GM23338 (cell line): ENCODE measurements around the gene ARAP1. TPM values are rescaled to one million over a fixed set of nuclear protein-coding genes. Genes with fewer than 3 reads are reported as not detected.

Experiments used
- ATAC-seq: fragments of 200-7000 bp; cut with Tn5 transposase; 3 replicates; pipeline ENCODE4 v1.9.1; 2020
- DNase-seq: peaks from one replicate; pipeline ENCODE4 v3.0.0-alpha.2; 2015; ENCODE audit warnings: low spot score
- H2AFZ ChIP-seq: fragments of 200-600 bp; sonication (generic); 2 replicates; pipeline ENCODE4 v1.8.0; 2016; ENCODE audit warnings: antibody characterized with exemption, mild to moderate bottlenecking, moderate library complexity
- H3F3A ChIP-seq: fragments of 200-600 bp; sonication (generic); replicated peaks from 2 replicates; pipeline ENCODE4 v1.8.0; 2017; ENCODE audit warnings: antibody characterized with exemption, mixed run types, low read depth
- H3K27ac ChIP-seq: fragments of 200-600 bp; sonication (generic); 2 replicates; pipeline ENCODE4 v1.6.1; 2016; ENCODE audit warnings: low read depth
- H3K27me3 ChIP-seq: fragments of 200-600 bp; sonication (generic); 2 replicates; pipeline ENCODE4 v1.8.0; 2016; ENCODE audit warnings: mild to moderate bottlenecking, mixed run types, moderate library complexity; ENCODE audit not compliant: insufficient read depth
- H3K36me3 ChIP-seq: fragments of 200-600 bp; sonication (generic); 2 replicates; pipeline ENCODE4 v1.8.0; 2016; ENCODE audit warnings: mild to moderate bottlenecking; ENCODE audit not compliant: insufficient read depth
- H3K4me1 ChIP-seq: fragments of 200-600 bp; sonication (generic); 2 replicates; pipeline ENCODE4 v1.8.0; 2016; ENCODE audit warnings: mild to moderate bottlenecking, moderate library complexity; ENCODE audit not compliant: insufficient read depth
- H3K4me2 ChIP-seq: fragments of 200-600 bp; sonication (generic); 2 replicates; pipeline ENCODE4 v1.7.1; 2017; ENCODE audit warnings: mixed run types
- H3K4me3 ChIP-seq: fragments of 200-600 bp; sonication (generic); 2 replicates; pipeline ENCODE4 v1.6.1; 2016; ENCODE audit warnings: mixed run types
- H3K79me2 ChIP-seq: fragments of 200-600 bp; sonication (generic); replicated peaks from 2 replicates; pipeline ENCODE4 v1.8.0; 2017; ENCODE audit warnings: mild to moderate bottlenecking; ENCODE audit not compliant: insufficient read depth
- H3K9me2 ChIP-seq: fragments of 200-600 bp; sonication (generic); 2 replicates; pipeline ENCODE4 v1.8.0; 2017; ENCODE audit not compliant: insufficient read depth
- H4K20me1 ChIP-seq: fragments of 200-600 bp; sonication (generic); replicated peaks from 2 replicates; pipeline ENCODE4 v1.8.0; 2017; ENCODE audit warnings: mild to moderate bottlenecking; ENCODE audit not compliant: insufficient read depth
- H3K27ac Mint-ChIP-seq: 2 replicates; pipeline ENCODE4 v1.8.0; 2020; ENCODE audit warnings: inconsistent platforms, mild to moderate bottlenecking, moderate library complexity, mixed read lengths
- H3K27me3 Mint-ChIP-seq: 3 replicates; pipeline ENCODE4 v1.8.0; 2022; ENCODE audit warnings: low read depth, mild to moderate bottlenecking, moderate library complexity, mixed read lengths, inconsistent platforms; ENCODE audit not compliant: insufficient read depth, poor library complexity
- H3K36me3 Mint-ChIP-seq: 3 replicates; pipeline ENCODE4 v1.8.0; 2021; ENCODE audit warnings: low read depth, mild to moderate bottlenecking, inconsistent platforms, moderate library complexity, mixed read lengths
- H3K4me1 Mint-ChIP-seq: 3 replicates; pipeline ENCODE4 v1.8.0; 2020; ENCODE audit warnings: mild to moderate bottlenecking, inconsistent platforms, mixed read lengths
- H3K4me3 Mint-ChIP-seq: 3 replicates; pipeline ENCODE4 v1.8.0; 2021; ENCODE audit warnings: moderate library complexity, mild to moderate bottlenecking, inconsistent platforms, mixed read lengths
- H3K9me3 Mint-ChIP-seq: 3 replicates; pipeline ENCODE4 v1.8.0; 2020; ENCODE audit warnings: moderate library complexity, mild to moderate bottlenecking, inconsistent platforms, mixed read lengths
- CREB1 ChIP-seq: fragments of 250-450 bp; sonication (Bioruptor Pico); IDR thresholded peaks from 2 replicates; pipeline ENCODE4 v1.5.0; 2020; ENCODE audit warnings: low read depth, mild to moderate bottlenecking, moderate library complexity
- EZH2phosphoT487 ChIP-seq: fragments of 200-600 bp; sonication (generic); IDR thresholded peaks from one replicate; pipeline ENCODE4 v1.8.1; 2018; ENCODE audit warnings: antibody characterized with exemption; ENCODE audit not compliant: unreplicated experiment
- NANOG ChIP-seq: IDR thresholded peaks from 2 replicates; pipeline ENCODE4 v1.6.1; 2016; ENCODE audit warnings: antibody characterized with exemption, borderline replicate concordance
- POLR2AphosphoS5 ChIP-seq: IDR thresholded peaks from 2 replicates; pipeline ENCODE4 v1.6.1; 2016; ENCODE audit warnings: antibody characterized with exemption, low read depth
- ZNF331 ChIP-seq: fragments of 250-450 bp; sonication (Bioruptor Pico); IDR thresholded peaks from 2 replicates; pipeline ENCODE4 v1.5.0; 2020; ENCODE audit warnings: low read depth, mild to moderate bottlenecking, moderate library complexity
- polyA plus RNA-seq: library from polyadenylated mRNA; unstranded; fragments of >200 nt; fragmentation: Nextera tagmentation; extraction: Ambion mirVana; gene quantifications from 2 replicates; pipeline ENCODE4 v1.2.1, GENCODE V29; 2016
- total RNA-seq: library from RNA; depleted of rRNA; stranded (reverse); fragments of >200 nt; shearing (Covaris generic); gene quantifications from 2 replicates; pipeline ENCODE4 v1.2.3, GENCODE V29; 2014
- TF ChIP-seq, protein P1 (sequence below): fragments of 250-450 bp; sonication (Bioruptor Pico); IDR thresholded peaks from 2 replicates; pipeline ENCODE4 v1.5.0; 2020; ENCODE audit warnings: mild to moderate bottlenecking, moderate library complexity
- TF ChIP-seq, protein P2 (sequence below): IDR thresholded peaks from one replicate; pipeline ENCODE4 v1.6.1; 2018; ENCODE audit warnings: antibody characterized with exemption; ENCODE audit not compliant: unreplicated experiment

Gene ARAP1
- total and polyA plus RNA-seq, 2 experiments from 2014 or later: 24.5 to 116 TPM

DNA sequence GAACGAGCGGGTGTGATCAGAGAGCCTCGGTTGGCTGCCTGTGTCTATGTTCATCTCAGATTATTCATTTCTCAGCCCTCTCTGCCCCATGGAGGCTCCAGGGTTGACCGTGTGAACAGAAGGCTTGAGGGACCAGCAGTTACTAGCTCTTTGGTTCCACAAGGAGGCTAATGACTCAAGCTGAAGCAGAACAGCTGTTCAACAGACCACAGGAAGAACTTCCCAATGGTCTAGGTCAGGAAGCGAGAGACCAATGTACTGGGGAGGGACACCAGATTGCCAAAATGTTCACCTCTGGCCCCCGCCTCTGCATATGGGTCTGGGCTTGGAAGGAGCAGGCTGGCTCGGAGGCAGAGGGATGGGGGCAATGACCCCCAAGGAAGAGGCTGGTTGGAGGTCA is 63.3 kb downstream of the ARAP1 start:
- no peak overlapping the region for H3K27ac Mint-ChIP-seq
- no peaks in the 10 kb centered on the region for H3K4me1 Mint-ChIP-seq
- peaks cover 10% of the 10 kb centered on the region for H3K27me3 Mint-ChIP-seq
- Histone ChIP-seq H3K27ac (no peak overlapping the region), H3F3A (no peaks in the 10 kb centered on the region), H3K27me3 (no peaks in the 10 kb centered on the region), H3K4me3 (no peak overlapping the region), H3K9me2 (no peaks in the 10 kb centered on the region), H2AFZ (no peak overlapping the region), H3K4me1 (no peaks in the 10 kb centered on the region), H3K36me3 (no peaks in the 10 kb centered on the region; the same call in 1 of the 2 replicates), H4K20me1 (no peaks in the 10 kb centered on the region), H3K79me2 (no peaks in the 10 kb centered on the region), H3K4me2 (no peak overlapping the region)
- ATAC-seq (no peak), DNase-seq (no peak)
- H3K4me3 Mint-ChIP-seq: no peak overlapping the region
- no peak for TF ChIP-seq CREB1 (CRISPR knock-in tag)
- TF ChIP-seq EZH2phosphoT487: no peak
- TF ChIP-seq, protein P1, sequence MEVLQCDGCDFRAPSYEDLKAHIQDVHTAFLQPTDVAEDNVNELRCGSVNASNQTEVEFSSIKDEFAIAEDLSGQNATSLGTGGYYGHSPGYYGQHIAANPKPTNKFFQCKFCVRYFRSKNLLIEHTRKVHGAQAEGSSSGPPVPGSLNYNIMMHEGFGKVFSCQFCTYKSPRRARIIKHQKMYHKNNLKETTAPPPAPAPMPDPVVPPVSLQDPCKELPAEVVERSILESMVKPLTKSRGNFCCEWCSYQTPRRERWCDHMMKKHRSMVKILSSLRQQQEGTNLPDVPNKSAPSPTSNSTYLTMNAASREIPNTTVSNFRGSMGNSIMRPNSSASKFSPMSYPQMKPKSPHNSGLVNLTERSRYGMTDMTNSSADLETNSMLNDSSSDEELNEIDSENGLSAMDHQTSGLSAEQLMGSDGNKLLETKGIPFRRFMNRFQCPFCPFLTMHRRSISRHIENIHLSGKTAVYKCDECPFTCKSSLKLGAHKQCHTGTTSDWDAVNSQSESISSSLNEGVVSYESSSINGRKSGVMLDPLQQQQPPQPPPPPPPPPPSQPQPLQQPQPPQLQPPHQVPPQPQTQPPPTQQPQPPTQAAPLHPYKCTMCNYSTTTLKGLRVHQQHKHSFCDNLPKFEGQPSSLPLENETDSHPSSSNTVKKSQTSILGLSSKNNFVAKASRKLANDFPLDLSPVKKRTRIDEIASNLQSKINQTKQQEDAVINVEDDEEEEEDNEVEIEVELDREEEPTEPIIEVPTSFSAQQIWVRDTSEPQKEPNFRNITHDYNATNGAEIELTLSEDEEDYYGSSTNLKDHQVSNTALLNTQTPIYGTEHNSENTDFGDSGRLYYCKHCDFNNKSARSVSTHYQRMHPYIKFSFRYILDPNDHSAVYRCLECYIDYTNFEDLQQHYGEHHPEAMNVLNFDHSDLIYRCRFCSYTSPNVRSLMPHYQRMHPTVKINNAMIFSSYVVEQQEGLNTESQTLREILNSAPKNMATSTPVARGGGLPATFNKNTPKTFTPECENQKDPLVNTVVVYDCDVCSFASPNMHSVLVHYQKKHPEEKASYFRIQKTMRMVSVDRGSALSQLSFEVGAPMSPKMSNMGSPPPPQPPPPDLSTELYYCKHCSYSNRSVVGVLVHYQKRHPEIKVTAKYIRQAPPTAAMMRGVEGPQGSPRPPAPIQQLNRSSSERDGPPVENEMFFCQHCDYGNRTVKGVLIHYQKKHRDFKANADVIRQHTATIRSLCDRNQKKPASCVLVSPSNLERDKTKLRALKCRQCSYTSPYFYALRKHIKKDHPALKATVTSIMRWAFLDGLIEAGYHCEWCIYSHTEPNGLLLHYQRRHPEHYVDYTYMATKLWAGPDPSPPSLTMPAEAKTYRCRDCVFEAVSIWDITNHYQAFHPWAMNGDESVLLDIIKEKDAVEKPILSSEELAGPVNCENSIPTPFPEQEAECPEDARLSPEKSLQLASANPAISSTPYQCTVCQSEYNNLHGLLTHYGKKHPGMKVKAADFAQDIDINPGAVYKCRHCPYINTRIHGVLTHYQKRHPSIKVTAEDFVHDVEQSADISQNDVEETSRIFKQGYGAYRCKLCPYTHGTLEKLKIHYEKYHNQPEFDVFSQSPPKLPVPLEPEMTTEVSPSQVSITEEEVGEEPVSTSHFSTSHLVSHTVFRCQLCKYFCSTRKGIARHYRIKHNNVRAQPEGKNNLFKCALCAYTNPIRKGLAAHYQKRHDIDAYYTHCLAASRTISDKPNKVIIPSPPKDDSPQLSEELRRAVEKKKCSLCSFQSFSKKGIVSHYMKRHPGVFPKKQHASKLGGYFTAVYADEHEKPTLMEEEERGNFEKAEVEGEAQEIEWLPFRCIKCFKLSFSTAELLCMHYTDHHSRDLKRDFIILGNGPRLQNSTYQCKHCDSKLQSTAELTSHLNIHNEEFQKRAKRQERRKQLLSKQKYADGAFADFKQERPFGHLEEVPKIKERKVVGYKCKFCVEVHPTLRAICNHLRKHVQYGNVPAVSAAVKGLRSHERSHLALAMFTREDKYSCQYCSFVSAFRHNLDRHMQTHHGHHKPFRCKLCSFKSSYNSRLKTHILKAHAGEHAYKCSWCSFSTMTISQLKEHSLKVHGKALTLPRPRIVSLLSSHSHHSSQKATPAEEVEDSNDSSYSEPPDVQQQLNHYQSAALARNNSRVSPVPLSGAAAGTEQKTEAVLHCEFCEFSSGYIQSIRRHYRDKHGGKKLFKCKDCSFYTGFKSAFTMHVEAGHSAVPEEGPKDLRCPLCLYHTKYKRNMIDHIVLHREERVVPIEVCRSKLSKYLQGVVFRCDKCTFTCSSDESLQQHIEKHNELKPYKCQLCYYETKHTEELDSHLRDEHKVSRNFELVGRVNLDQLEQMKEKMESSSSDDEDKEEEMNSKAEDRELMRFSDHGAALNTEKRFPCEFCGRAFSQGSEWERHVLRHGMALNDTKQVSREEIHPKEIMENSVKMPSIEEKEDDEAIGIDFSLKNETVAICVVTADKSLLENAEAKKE (CRISPR knock-in tag): no peak
- no peak for TF ChIP-seq ZNF331 (CRISPR knock-in tag)
- no peak for TF ChIP-seq NANOG
- TF ChIP-seq, protein P2, sequence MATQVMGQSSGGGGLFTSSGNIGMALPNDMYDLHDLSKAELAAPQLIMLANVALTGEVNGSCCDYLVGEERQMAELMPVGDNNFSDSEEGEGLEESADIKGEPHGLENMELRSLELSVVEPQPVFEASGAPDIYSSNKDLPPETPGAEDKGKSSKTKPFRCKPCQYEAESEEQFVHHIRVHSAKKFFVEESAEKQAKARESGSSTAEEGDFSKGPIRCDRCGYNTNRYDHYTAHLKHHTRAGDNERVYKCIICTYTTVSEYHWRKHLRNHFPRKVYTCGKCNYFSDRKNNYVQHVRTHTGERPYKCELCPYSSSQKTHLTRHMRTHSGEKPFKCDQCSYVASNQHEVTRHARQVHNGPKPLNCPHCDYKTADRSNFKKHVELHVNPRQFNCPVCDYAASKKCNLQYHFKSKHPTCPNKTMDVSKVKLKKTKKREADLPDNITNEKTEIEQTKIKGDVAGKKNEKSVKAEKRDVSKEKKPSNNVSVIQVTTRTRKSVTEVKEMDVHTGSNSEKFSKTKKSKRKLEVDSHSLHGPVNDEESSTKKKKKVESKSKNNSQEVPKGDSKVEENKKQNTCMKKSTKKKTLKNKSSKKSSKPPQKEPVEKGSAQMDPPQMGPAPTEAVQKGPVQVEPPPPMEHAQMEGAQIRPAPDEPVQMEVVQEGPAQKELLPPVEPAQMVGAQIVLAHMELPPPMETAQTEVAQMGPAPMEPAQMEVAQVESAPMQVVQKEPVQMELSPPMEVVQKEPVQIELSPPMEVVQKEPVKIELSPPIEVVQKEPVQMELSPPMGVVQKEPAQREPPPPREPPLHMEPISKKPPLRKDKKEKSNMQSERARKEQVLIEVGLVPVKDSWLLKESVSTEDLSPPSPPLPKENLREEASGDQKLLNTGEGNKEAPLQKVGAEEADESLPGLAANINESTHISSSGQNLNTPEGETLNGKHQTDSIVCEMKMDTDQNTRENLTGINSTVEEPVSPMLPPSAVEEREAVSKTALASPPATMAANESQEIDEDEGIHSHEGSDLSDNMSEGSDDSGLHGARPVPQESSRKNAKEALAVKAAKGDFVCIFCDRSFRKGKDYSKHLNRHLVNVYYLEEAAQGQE: no peak
- no peak for TF ChIP-seq POLR2AphosphoS5
- H3K36me3 Mint-ChIP-seq: peaks cover 20% of the 10 kb centered on the region
- no peaks in the 10 kb centered on the region for H3K9me3 Mint-ChIP-seq
